K562 (cell line): ENCODE results near the gene ARID3A.

Source experiments
- MXI1 ChIP-seq: IDR thresholded peaks from 2 replicates; pipeline ENCODE4 v1.6.1; 2011; ENCODE audit warnings: low read depth, mild to moderate bottlenecking, improper control_type of control experiment, low read length
- TF ChIP-seq, protein P1 (sequence below): fragments of 450-650 bp; formaldehyde crosslinking; conservative IDR thresholded peaks from 2 replicates; pipeline ENCODE4 v1.4.0; 2022; ENCODE audit warnings: mild to moderate bottlenecking, missing genetic modification characterization

DNA sequence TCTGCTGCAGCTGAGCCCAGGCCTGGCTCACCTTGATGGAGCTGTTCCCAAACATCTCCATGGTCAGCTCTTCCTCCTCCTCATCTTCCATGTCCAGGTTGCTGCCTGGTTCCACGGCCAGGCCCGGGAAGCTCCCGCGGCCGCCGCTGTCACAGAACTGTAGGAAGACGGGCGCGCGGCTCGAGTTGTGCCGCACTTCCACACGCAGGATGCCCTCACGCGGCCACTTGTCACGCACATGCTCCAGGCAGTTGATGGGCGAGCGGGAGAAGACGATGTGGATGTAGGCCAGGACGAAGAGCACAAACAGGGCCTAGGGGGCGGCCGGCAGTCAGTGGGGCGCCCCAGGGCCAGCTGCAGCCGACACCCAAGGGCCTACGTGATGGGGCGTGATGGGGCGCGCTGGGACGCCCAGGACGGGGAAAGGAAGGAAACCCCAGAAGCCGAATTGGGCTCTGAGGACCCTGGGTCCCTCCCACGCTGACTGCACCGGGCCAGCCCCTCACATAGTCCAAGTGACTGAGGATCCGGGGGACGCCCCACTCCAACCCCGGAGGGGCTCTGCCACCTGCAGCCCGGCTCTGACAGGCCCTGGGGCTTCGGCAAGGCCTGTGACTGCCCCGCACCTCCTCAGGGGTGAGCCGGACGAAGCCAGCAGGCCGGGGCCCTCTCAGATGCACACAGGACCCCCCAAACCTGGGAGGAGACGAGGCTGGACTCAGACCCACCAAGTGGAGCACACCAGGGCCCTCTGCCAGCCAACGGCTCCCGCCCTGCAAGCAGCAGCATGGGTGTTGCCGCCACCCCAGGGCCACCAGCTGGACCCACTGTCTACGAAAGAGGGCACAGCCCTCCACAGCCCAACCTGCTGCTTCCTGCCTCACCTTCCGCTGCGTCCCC lies 88.6 kb downstream of the ARID3A start:
- TF ChIP-seq MXI1 = no peak
- TF ChIP-seq, protein P1, sequence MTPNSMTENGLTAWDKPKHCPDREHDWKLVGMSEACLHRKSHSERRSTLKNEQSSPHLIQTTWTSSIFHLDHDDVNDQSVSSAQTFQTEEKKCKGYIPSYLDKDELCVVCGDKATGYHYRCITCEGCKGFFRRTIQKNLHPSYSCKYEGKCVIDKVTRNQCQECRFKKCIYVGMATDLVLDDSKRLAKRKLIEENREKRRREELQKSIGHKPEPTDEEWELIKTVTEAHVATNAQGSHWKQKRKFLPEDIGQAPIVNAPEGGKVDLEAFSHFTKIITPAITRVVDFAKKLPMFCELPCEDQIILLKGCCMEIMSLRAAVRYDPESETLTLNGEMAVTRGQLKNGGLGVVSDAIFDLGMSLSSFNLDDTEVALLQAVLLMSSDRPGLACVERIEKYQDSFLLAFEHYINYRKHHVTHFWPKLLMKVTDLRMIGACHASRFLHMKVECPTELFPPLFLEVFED = no peak
